Endothelial cell of umbilical vein (primary cell): Measurements from ENCODE around the gene SPRN.

Source experiments
- EZH2 ChIP-seq: IDR thresholded peaks from 2 replicates; pipeline ENCODE4 v1.6.1; 2012; ENCODE audit warnings: borderline replicate concordance, low read depth, mild to moderate bottlenecking, moderate library complexity, low read length, inconsistent platforms; ENCODE audit not compliant: severe bottlenecking
- MAX ChIP-seq: IDR thresholded peaks from 2 replicates; pipeline ENCODE4 v1.6.1; 2011; ENCODE audit not compliant: insufficient read depth, insufficient read length
- MYC ChIP-seq: IDR thresholded peaks from one replicate; pipeline ENCODE4 v1.6.1; 2011; ENCODE audit warnings: mild to moderate bottlenecking, low read depth, low read length
- POLR2A ChIP-seq: IDR thresholded peaks from 2 replicates; pipeline ENCODE4 v1.6.1; 2012; ENCODE audit warnings: low read depth, mild to moderate bottlenecking, control low read depth, low read length
- POLR2AphosphoS5 ChIP-seq: IDR thresholded peaks from 2 replicates; pipeline ENCODE4 v1.6.1; 2012; ENCODE audit warnings: low read depth, mild to moderate bottlenecking, control low read depth, low read length, moderate library complexity; ENCODE audit not compliant: insufficient read depth
- TF ChIP-seq, protein P1 (sequence below), 2 donors: IDR thresholded peaks; 1 replicate in 1 of 2; 2 replicates in 1 of 2; pipeline ENCODE4 v1.5.1; 2011; ENCODE audit warnings: low read length in 2 of 2, mild to moderate bottlenecking in 2 of 2, moderate library complexity in 2 of 2, control low read depth in 1 of 2, inconsistent platforms in 1 of 2, low read depth in 1 of 2; ENCODE audit not compliant: insufficient read depth in 1 of 2; ENCODE audit errors: extremely low read depth in 1 of 2

- TF ChIP-seq POLR2A (no peak), MAX (no peak), MYC (no peak), POLR2AphosphoS5 (no peak), EZH2 (no peak)
- TF ChIP-seq, protein P1, sequence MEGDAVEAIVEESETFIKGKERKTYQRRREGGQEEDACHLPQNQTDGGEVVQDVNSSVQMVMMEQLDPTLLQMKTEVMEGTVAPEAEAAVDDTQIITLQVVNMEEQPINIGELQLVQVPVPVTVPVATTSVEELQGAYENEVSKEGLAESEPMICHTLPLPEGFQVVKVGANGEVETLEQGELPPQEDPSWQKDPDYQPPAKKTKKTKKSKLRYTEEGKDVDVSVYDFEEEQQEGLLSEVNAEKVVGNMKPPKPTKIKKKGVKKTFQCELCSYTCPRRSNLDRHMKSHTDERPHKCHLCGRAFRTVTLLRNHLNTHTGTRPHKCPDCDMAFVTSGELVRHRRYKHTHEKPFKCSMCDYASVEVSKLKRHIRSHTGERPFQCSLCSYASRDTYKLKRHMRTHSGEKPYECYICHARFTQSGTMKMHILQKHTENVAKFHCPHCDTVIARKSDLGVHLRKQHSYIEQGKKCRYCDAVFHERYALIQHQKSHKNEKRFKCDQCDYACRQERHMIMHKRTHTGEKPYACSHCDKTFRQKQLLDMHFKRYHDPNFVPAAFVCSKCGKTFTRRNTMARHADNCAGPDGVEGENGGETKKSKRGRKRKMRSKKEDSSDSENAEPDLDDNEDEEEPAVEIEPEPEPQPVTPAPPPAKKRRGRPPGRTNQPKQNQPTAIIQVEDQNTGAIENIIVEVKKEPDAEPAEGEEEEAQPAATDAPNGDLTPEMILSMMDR (IDR thresholded peaks at IDR 0.05; ENCODE audit: extremely low read depth in 1 of 2, insufficient read depth in 1 of 2, low read depth in 1 of 2, low read length in 2 of 2), result no peak
Observed at GRCh38 chr10:133399123-133399601, 25.3 kb downstream of the SPRN start.
